DMS114 treated with DMSO at 0.1 percent for 48 hours (cell line): ENCODE measurements around the gene ZNF358.
A peak's percentile ranks its signal among the peaks of the same experiment; 100 is the strongest.

ENCODE experiments used
- DNase-seq: peaks from one replicate; lab custom pipeline; 2025; ENCODE audit not compliant: unreplicated experiment; lab: John Stamatoyannopoulos, UW

ZNF358 gene

GRCh38 chr19:7488736-7489353 lies 27.1 kb upstream of the ZNF358 start, which contains the start of gene PEX11G:
Gene PEX11G, minus strand, starts transcription at chr19:7489035. Its CDS starts 25 bp downstream, at chr19:7489010.
- peak; percentile 56 for DNase-seq

DNA sequence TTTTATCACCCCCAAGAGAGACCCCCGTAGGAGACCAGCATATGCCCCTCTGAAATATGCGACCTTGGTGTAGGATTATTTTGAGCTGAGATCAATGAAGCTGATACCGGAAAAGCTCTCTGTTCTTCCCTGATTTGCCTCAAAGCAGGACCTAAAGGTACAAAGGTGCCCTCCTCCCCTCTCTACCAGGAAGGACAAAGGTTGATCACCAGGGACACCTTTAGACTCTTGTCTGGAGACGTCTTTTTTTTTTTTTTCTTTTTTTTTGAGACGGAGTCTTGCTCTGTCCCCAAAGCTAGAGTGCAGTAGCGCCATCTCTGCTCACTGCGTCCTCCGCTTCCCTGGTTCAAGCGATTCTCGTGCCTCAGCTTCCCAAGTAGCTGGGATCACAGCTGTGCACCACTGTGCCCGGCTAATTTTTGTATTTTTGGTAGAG lies 26.3 kb upstream of the ZNF358 start:
- no peak for DNase-seq

GRCh38 chr19:7492142-7492541 lies 23.8 kb upstream of the ZNF358 start:
- DNase-seq: no peak

DNA sequence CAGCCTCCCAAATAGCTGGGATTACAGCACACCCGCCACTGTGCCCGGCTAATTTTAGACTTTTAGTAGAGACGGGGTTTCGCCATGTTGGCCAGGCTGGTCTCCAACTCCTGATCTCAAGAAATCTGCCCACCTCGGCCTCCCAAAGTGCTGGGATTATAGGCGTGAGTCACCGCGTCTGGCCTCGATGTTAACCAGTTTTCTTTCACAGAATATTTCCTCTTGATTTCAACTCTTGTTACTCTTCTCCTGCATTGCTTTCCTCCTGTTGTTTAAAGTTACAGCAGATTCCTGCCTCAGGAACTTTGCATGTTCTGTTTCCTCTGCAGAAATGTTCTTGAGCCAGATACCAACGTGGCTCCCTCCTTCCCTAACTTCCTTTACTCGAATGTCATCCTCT lies 23.3 kb upstream of the ZNF358 start:
- no peak for DNase-seq

- DNase-seq: peak; percentile 4
Observed at GRCh38 chr19:7494416-7495098, 21.3 kb upstream of the ZNF358 start.

- DNase-seq: no peak
Observed at GRCh38 chr19:7497292-7497691, 18.6 kb upstream of the ZNF358 start.

DNA sequence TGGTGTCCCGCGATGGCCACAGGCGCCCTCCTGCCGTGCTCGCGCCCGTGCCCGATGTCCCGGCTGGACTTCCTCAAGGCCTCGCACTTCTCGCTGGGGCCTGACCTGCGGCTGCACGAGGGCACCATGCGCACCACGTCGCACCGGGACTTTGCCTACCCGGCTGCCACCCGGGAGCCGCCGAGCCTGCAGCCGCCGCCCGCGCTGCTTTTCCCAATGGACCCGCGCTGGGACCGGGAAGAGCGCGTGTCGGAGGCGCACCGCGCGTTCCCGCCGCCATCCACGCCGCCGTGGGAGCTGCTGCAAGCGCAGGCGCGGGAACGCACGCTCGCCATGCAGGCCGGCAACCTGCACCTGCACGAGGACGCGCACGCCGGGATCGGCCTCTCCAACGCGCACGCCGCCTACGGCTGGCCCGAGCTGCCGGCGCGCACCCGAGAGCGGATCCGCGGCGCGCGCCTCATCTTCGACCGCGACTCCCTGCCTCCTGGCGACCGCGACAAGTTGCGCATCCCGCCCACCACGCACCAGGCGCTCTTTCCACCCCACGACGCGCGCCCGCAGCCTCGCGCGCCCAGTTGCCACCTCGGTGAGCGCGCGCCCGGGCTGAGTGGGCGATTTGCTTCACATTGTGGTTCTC lies 15.0 kb upstream of the ZNF358 start:
- DNase-seq: peak; percentile 55

GRCh38 chr19:7502552-7502951 lies 13.4 kb upstream of the ZNF358 start:
- DNase-seq: no peak

GRCh38 chr19:7504684-7505083 lies 11.2 kb upstream of the ZNF358 start:
- no peak for DNase-seq

- no peak for DNase-seq
Observed at GRCh38 chr19:7505288-7505681, 10.6 kb upstream of the ZNF358 start.

- no peak for DNase-seq
Observed at GRCh38 chr19:7505682-7506384, 10.1 kb upstream of the ZNF358 start.

- no peak for DNase-seq
Observed at GRCh38 chr19:7506385-7507328, 9.2 kb upstream of the ZNF358 start.

DNA sequence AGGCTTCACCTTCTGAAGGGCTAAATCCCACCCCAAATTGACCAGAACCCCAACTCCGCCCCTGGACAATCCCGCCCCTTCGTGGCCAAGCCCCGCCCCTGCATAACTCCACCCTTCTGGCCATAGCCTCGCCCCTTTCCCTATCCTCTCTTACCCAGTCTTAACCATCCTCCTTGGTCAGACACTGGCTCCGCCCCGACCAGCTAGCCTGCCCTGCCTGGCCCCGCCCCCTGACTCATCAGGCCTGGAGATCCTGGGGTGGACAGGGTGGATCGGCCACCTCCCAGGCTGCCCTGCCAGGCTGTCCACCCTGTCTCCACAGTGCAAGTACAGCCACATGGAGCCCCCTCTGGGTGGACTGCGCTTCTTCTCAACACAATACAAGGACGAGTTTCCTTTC lies 8.0 kb upstream of the ZNF358 start:
- DNase-seq: no peak

GRCh38 chr19:7509625-7510024 lies 6.3 kb upstream of the ZNF358 start:
- DNase-seq: no peak

GRCh38 chr19:7512400-7512851 lies 3.5 kb upstream of the ZNF358 start:
- DNase-seq: no peak

GRCh38 chr19:7513809-7514642 lies 1.9 kb upstream of the ZNF358 start:
- DNase-seq: no peak

- no peak for DNase-seq
Observed at GRCh38 chr19:7515110-7515644, 726 bp upstream of the ZNF358 start.

DNA sequence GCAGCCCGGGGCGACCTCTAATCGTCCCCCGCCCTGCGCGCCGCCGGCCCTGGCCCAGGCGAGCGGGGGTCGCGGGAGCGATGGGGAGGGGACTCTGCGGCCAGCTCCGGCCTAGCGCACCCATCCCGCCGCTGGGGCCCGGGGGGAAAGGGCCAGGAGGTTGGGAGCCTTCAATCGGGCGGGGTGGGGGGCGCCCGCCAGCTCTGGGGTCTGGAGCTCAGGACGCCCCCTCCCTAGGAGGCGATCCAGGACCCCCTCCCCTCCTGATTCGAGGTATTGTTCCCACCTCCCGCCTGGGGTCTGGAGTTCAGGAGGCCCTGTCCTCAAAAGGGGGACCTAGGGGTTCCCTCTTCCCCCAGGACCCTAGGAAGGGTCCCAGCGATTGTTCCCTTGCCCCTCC lies 430 bp downstream of the ZNF358 start:
- DNase-seq: no peak

GRCh38 chr19:7516878-7517277 lies 975 bp downstream of the ZNF358 start:
- no peak for DNase-seq
